Tibial nerve (tissue), 3 donors: ENCODE data around the gene DOHH.

Experiments
- CTCF ChIP-seq, 5 experiments: fragments of 200-600 bp in 3 of 5; fragments of 450-650 bp in 2 of 5; sonication (generic) in 3 of 5; IDR thresholded peaks; one replicate each; pipeline ENCODE4 v1.5.1; 2016 to 2019; ENCODE audit warnings: antibody characterized with exemption in 5 of 5, mild to moderate bottlenecking in 3 of 5, moderate library complexity in 2 of 5
- POLR2A ChIP-seq, 2 donors: fragments of 450-650 bp; IDR thresholded peaks; one replicate each; pipeline ENCODE4 v1.6.1; 2017; ENCODE audit warnings: antibody characterized with exemption in 2 of 2, mild to moderate bottlenecking in 2 of 2, moderate library complexity in 2 of 2

- TF ChIP-seq CTCF (IDR thresholded peaks at IDR 0.05): no peak
- TF ChIP-seq POLR2A (IDR thresholded peaks at IDR 0.05): no peak
These were observed 41.2 kb downstream of the DOHH start for GRCh38 chr19:3459089-3459881.
